Inferior parietal cortex (tissue), 1 donor: ENCODE measurements around the gene RYR2.
"Not testable (repeated sequence)": the region's sequence is repeated elsewhere in the genome, so short reads cannot be mapped to it uniquely, and the experiment has no call there.

Experiments
- DNase-seq: peaks from one replicate; pipeline ENCODE4 v3.0.0-alpha.2; 2016; ENCODE audit errors: extremely low spot score

The RYR2 gene

GRCh38 chr1:237249120-237249519, 207.1 kb downstream of the RYR2 start:
- no peak for DNase-seq

GRCh38 chr1:237250055-237250454, 208.1 kb downstream of the RYR2 start:
- no peak for DNase-seq

GRCh38 chr1:237255071-237255470, 213.1 kb downstream of the RYR2 start:
- DNase-seq = no peak

- DNase-seq = no peak
Measured at GRCh38 chr1:237258871-237259270, 216.9 kb downstream of the RYR2 start.

GRCh38 chr1:237261198-237261597, 219.2 kb downstream of the RYR2 start:
- DNase-seq = no peak

- DNase-seq = no peak
Measured at GRCh38 chr1:237267743-237268142, 225.8 kb downstream of the RYR2 start.

- no peak for DNase-seq
Measured at GRCh38 chr1:237269938-237270337, 228.0 kb downstream of the RYR2 start.

- no peak for DNase-seq
Measured at GRCh38 chr1:237270353-237270752, 228.4 kb downstream of the RYR2 start.

GRCh38 chr1:237277994-237278393, 236.0 kb downstream of the RYR2 start:
- not testable (repeated sequence) for DNase-seq

GRCh38 chr1:237279629-237280028, 237.6 kb downstream of the RYR2 start:
- peak; percentile 42 for DNase-seq

- no peak for DNase-seq
Measured at GRCh38 chr1:237281481-237281880, 239.5 kb downstream of the RYR2 start.

- no peak for DNase-seq
Measured at GRCh38 chr1:237282208-237282783, 240.3 kb downstream of the RYR2 start.

GRCh38 chr1:237287876-237288521, 246.0 kb downstream of the RYR2 start:
- DNase-seq = no peak

- no peak for DNase-seq
Measured at GRCh38 chr1:237293804-237294203, 251.8 kb downstream of the RYR2 start.

- DNase-seq = no peak
Measured at GRCh38 chr1:237296861-237297260, 254.9 kb downstream of the RYR2 start.

GRCh38 chr1:237300642-237301041, 258.7 kb downstream of the RYR2 start:
- DNase-seq = no peak

GRCh38 chr1:237303929-237304328, 261.9 kb downstream of the RYR2 start:
- no peak for DNase-seq

- no peak for DNase-seq
Measured at GRCh38 chr1:237306726-237307125, 264.7 kb downstream of the RYR2 start.

GRCh38 chr1:237309595-237310118, 267.7 kb downstream of the RYR2 start:
- DNase-seq = no peak

GRCh38 chr1:237316352-237316751, 274.4 kb downstream of the RYR2 start:
- DNase-seq = no peak

GRCh38 chr1:237318748-237319147, 276.8 kb downstream of the RYR2 start:
- no peak for DNase-seq

- DNase-seq = no peak
Measured at GRCh38 chr1:237320890-237321289, 278.9 kb downstream of the RYR2 start.

- peak; percentile 36 for DNase-seq
Measured at GRCh38 chr1:237324226-237324625, 282.2 kb downstream of the RYR2 start.

- peak; percentile 29 for DNase-seq
Measured at GRCh38 chr1:237327061-237327460, 285.1 kb downstream of the RYR2 start.
